ENCODE data around the gene FJX1.
"Not testable (repeated sequence)": the region's sequence is repeated elsewhere in the genome, so short reads cannot be mapped to it uniquely, and the experiment has no call there.

Gene FJX1

DNA sequence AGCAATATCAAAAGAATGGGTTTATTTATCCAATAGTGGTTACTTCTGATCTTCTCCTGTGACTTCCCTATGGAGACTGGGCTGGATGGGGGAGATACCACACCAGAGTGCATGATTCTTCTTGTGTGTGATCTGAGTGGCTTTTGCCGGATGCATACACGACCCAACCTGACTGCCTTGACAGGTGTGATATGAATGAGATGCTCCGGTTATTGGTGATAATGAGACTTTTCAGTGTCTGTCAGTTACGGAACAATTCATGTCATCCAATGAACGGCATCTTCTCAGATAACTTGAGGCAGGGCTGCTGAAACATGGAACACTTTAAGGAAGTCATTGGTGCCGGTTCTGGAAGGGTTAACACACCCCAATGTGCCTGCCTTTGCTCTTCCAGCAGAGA is 17.7 kb downstream of the FJX1 start:
- DNase-seq: no peak

- no peak for DNase-seq
These were observed 21.4 kb downstream of the FJX1 start for GRCh38 chr11:35639591-35640179.

GRCh38 chr11:35641171-35641897 is 23.1 kb downstream of the FJX1 start:
- DNase-seq: no peak

- no peak for DNase-seq
These were observed 23.7 kb downstream of the FJX1 start for GRCh38 chr11:35641964-35642363.

- no peak for DNase-seq
These were observed 29.3 kb downstream of the FJX1 start for GRCh38 chr11:35647421-35648093.

- no peak for DNase-seq
These were observed 31.7 kb downstream of the FJX1 start for GRCh38 chr11:35650006-35650405.

DNA sequence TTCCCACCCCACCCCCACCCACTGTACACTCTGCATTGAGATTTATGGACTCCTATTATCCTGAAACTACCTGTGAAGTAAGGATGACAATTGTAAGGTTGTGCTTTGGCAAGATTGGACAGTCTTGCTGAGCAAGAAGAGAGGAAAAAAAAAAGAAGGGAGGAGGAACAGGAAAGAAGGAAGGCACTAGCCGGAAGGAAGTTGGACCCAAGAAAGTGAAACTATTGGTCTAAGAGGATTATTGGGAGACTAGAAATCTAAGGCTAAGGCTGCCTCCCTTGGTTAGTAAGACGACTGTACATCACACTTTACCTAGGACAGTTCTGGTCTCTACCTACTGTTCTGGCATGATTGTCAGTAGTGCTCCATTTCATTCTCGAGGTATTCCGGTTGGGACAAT is 32.2 kb downstream of the FJX1 start:
- DNase-seq: no peak

DNA sequence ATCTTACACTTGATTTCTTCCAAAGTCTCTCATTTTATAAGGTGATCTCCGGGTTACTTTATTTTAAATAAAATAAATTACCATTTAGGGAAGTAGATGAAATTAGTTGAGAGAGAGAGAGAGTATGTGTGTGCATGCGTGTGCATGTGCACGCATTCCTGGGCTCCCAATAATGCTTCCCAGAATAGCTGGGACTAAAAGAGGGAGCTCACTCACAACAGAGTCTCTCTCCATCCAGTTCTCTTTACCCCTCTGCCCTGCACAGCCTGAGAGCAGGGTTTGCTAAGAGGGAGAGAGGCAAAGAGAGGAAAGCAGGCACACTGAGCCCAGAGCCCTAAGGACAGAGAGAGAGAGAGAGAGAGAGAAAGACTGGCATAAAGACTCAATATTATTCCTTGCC is 33.0 kb downstream of the FJX1 start:
- DNase-seq: no peak

GRCh38 chr11:35652786-35653185 is 34.5 kb downstream of the FJX1 start:
- DNase-seq: not testable (repeated sequence)

DNA sequence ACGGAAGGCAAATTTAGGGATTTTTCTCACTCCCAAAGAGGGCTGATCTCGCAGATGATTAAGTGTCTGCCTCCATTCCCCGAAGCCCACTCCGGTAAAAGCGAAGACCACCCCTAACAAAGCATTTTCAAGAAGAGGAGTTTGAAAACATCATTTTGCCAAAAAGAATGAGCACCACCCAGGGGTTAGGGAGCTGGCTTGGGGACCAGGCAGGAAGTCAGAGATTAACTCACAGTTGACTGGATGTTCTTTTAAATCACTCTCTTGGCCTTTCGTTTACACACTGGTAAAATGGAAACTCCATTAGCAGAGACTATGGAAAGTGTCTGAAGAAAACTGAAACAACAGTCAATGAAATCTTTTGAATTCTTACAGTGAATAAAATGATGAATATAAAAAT is 36.5 kb downstream of the FJX1 start:
- DNase-seq: no peak

GRCh38 chr11:35655254-35655653 is 37.0 kb downstream of the FJX1 start:
- no peak for DNase-seq

DNA sequence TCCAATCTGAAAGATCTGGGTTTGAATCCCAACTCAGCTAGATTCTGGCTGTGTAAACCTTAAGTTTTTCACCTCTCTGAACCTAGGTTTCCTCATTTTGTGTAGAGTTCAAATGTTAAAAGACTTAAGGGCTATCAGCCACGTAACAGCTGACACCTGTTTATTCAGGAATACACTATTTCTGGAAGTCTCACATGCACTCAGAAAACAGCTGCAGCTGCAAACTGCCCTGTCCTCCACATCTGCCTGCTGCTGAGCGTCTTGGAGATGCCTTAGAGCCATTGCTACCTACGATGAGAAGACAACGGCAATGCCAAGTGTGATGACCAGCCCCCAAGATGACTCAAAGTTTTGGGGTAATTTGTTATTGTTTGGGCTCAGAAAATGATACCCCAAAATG is 37.6 kb downstream of the FJX1 start:
- DNase-seq: no peak

DNA sequence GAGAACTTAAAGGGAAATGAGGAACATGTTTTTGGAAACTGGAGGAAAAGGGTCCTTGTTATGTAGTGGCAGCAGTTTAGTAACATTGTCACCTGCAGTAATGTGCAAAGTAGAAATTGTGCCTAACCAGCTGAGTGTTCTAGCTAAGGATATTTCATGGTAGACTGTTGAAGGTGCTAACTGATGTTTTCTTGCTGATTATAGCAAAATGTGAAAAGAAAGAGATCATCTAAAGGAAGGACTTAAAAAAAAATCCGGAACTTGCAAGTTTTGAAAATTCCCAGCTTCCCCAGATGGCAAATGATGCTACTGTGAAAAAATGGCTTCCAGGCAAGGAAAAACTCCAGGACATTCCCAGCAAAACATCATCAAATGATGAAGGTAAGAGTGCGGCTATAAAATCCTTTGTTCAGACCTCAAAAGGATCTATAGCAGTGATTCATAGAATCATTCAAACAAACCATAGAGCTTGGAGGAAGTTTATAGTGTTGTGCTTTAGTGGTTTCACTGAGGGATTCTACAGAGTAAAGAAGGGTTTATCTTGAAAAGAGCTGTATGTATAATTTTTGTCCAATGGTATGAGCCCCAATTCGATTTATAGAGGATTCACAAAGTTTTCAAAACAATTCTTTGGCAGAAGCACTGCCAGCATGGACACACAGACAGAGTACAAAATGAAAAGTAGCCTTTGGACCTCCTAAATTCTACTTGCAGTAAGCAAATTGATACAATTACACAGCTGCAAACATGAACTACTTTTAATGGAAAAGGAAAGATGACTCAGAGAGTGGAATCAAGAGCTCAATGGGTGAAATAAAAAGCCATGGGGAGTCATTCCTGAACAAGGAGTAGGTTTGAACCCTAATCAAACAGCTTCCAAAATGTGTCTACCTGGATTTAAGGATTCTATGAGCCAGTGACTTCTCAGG is 40.0 kb downstream of the FJX1 start:
- DNase-seq: no peak

- DNase-seq: no peak
These were observed 43.3 kb downstream of the FJX1 start for GRCh38 chr11:35661534-35661933.

DNA sequence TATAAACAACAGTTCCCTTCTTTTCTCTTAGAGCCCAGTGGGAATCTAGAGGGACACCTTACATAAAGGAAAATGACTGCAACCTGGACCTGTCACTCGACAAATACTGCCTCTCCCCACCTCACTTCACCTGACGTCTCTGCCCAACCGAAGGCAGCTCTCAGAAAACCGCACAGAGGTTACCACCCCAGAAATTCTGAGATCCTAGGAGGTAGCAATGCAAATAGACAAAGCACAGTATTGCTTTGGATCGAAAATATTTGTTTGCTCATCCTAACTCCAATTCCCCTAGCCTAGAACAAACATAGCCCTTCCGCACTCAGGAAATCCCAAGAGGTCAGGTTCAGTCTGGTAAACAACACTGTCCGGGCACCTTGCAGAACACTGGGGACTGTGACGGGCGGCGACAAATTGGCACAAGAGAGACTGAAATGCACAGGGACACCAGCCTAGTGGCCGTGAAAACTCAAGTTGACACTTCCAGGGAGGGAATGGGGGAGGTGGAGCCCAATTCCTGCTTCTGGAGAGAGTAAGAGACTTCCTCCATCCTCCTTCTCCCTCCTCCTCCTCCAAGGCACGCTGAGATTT is 43.9 kb downstream of the FJX1 start:
- no peak for DNase-seq

GRCh38 chr11:35662649-35663407 is 44.6 kb downstream of the FJX1 start, which contains the start of gene TRIM44:
Gene TRIM44, plus strand, starts transcription at chr11:35662775. Its CDS starts 337 bp downstream, at chr11:35663112.
- peak; percentile 86 to 89 for DNase-seq

GRCh38 chr11:35663408-35663702 is 45.1 kb downstream of the FJX1 start:
- DNase-seq: peak in 1 of 2 experiments; percentile 18

GRCh38 chr11:35664977-35665441 is 46.7 kb downstream of the FJX1 start:
- no peak for DNase-seq

DNA sequence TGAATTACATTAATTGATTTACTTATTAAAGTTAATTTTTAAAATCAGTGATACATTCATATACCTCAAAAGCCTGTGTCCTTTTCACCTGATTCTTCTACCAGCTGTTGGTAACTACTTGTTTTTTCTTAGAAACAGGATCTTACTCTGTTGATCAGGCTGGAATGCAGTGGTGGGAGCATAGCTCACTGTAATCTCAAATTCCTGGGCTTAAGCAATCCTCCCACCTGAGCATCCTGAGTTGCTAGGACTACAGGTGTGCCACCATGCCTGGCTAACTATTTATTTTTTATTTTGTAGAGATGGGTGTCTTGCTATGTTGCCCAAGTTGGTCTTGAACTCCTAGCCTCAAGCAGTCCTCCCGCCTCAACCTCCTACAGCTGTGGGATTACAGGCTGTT is 49.0 kb downstream of the FJX1 start:
- DNase-seq: no peak

DNA sequence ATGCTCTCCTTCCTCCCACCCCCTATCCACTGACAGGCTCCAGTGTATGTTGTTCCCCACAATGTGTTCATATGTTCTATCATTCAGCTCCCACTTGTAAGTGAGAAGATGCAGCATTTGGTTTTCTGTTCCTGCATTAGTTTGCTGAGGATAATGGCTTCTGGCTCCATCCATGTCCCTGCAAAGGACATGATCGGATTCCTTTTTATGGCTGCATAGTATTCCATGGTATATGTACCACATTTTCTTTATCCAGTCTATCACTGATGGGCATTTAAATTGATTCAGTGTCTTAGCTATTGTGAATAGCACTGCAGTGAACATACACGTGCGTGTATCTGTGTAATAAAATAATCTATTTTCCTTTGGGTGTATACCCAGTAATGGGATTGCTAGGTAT is 50.1 kb downstream of the FJX1 start:
- not testable (repeated sequence) for DNase-seq
